DND-41 (cell line): ENCODE measurements around the gene DOCK3.

Experiments
- CTCF ChIP-seq: IDR thresholded peaks from 2 replicates; pipeline ENCODE4 v1.5.1; 2012; ENCODE audit warnings: borderline replicate concordance, low read length, moderate library complexity, mild to moderate bottlenecking; ENCODE audit not compliant: poor library complexity, severe bottlenecking; ENCODE audit errors: extremely low read depth
- EZH2 ChIP-seq: IDR thresholded peaks from 3 replicates; pipeline ENCODE4 v1.6.1; 2012; ENCODE audit warnings: borderline replicate concordance, low read depth, mild to moderate bottlenecking, moderate library complexity, low read length, inconsistent platforms; ENCODE audit not compliant: severe bottlenecking

GRCh38 chr3:51024121-51024520 lies 349.4 kb downstream of the DOCK3 start:
- TF ChIP-seq CTCF (no peak), EZH2 (no peak)
